HepG2 (cell line): ENCODE measurements around the gene PPP1R3C. TPM values are rescaled to one million over a fixed set of nuclear protein-coding genes. Genes with fewer than 3 reads are reported as not detected.

Experiments used
- ATAC-seq: fragments of 200-7000 bp; cut with Tn5 transposase; 3 replicates; pipeline ENCODE4 v1.9.1; 2020; ENCODE audit warnings: mild to moderate bottlenecking, moderate library complexity
- BruUV-seq: library from RNA; stranded (reverse); fragments of 400-500 nt; replicated peaks from 2 replicates; lab custom pipeline; 2021; lab: Mats Ljungman, UMichigan
- CTCF ChIA-PET: fragments of 300-600 bp; formaldehyde crosslinking; extraction: SDS; loops from one replicate; lab custom pipeline; 2021; ENCODE audit warnings: low total read pairs, inconsistent platforms, low intra/inter-chr PET ratio; lab: Yijun Ruan, JAX
- POLR2A ChIA-PET: fragments of 350-600 bp; sonication (Branson Sonifier 250); formaldehyde crosslinking; loops from one replicate; lab custom pipeline; 2020; ENCODE audit warnings: antibody characterized with exemption, inconsistent platforms; lab: Yijun Ruan, JAX
- DNase-seq: peaks from one replicate; pipeline ENCODE4 v3.0.0-alpha.2; 2015; ENCODE audit warnings: low spot score
- FAIRE-seq: peaks from 3 replicates; lab custom pipeline; 2011; peaks lifted over from hg19 to GRCh38; lab: Jason Lieb, UNC
- H2AFZ ChIP-seq: one replicate; pipeline ENCODE4 v1.6.1; 2011; ENCODE audit warnings: low read length, inconsistent platforms
- H3K27ac ChIP-seq: fragments of 300-600 bp; 3 replicates; pipeline ENCODE4 v1.8.0; 2011; ENCODE audit warnings: mixed run types, mild to moderate bottlenecking, mixed read lengths, low read length, inconsistent platforms; ENCODE audit not compliant: insufficient read depth; ENCODE audit errors: extremely low read length
- H3K27me3 ChIP-seq, 2 experiments: fragments of 200-600 bp in 1 of 2; 2 replicates in 1 of 2; 3 replicates in 1 of 2; pipeline versions ENCODE4 v1.6.0 to v1.8.0; 2011; ENCODE audit warnings: low read length in 2 of 2, mild to moderate bottlenecking in 2 of 2, moderate library complexity in 2 of 2, inconsistent platforms in 1 of 2; ENCODE audit not compliant: insufficient read depth in 2 of 2, control insufficient read depth in 1 of 2
- H3K36me3 ChIP-seq, 2 experiments: fragments of 200-600 bp in 1 of 2; replicated peaks in 1 of 2; 2 replicates in 1 of 2; 3 replicates in 1 of 2; pipeline versions ENCODE4 v1.5.1 to v1.8.0; 2011; ENCODE audit warnings: low read length in 2 of 2, inconsistent platforms in 1 of 2; ENCODE audit not compliant: insufficient read depth in 2 of 2, control insufficient read depth in 1 of 2
- H3K4me1 ChIP-seq: 2 replicates; pipeline ENCODE4 v1.5.1; 2012; ENCODE audit warnings: low read length, inconsistent platforms; ENCODE audit not compliant: insufficient read depth
- H3K4me2 ChIP-seq: 2 replicates; pipeline ENCODE4 v1.6.0; 2011; ENCODE audit warnings: low read depth, low read length, inconsistent platforms
- H3K4me3 ChIP-seq, 3 experiments: fragments of 200-600 bp in 1 of 3; sonication (generic), shearing (Covaris generic) in 1 of 3; replicated peaks in 1 of 3; 2 replicates each; pipeline ENCODE4 v1.5.1; 2011 to 2016; ENCODE audit warnings: low read length in 3 of 3, inconsistent platforms in 2 of 3, low read depth in 2 of 3, mild to moderate bottlenecking in 2 of 3, control low read depth in 1 of 3, mixed read lengths in 1 of 3; ENCODE audit not compliant: insufficient read depth in 1 of 3
- H3K79me2 ChIP-seq: one replicate; pipeline ENCODE4 v1.6.1; 2011; ENCODE audit warnings: low read length, inconsistent platforms; ENCODE audit not compliant: insufficient read depth
- H3K9ac ChIP-seq: 2 replicates; pipeline ENCODE4 v1.6.0; 2011; ENCODE audit warnings: mild to moderate bottlenecking, low read depth, low read length, inconsistent platforms; ENCODE audit not compliant: insufficient read depth
- H3K9me3 ChIP-seq: 2 replicates; pipeline ENCODE4 v1.5.1; 2012; ENCODE audit warnings: mild to moderate bottlenecking, low read length
- H4K20me1 ChIP-seq: 2 replicates; pipeline ENCODE4 v1.6.0; 2011; ENCODE audit warnings: inconsistent platforms, mild to moderate bottlenecking, low read length, moderate library complexity; ENCODE audit not compliant: insufficient read depth
- DMAP1 ChIP-seq: IDR thresholded peaks from 2 replicates; pipeline ENCODE4 v1.6.1; 2016
- KMT2A ChIP-seq: sonication (generic); formaldehyde crosslinking; IDR thresholded peaks from 2 replicates; pipeline ENCODE4 v1.4.0; 2020; ENCODE audit warnings: missing genetic modification reagents
- NR2F2 ChIP-seq: IDR thresholded peaks from 2 replicates; pipeline ENCODE4 v1.6.1; 2012; ENCODE audit warnings: low read depth, inconsistent platforms, borderline replicate concordance
- RFXAP ChIP-seq: sonication (generic); formaldehyde crosslinking; IDR thresholded peaks from 2 replicates; pipeline ENCODE4 v1.4.0; 2020; ENCODE audit warnings: missing genetic modification reagents, borderline replicate concordance
- RNF2 ChIP-seq: fragments of 450-650 bp; conservative IDR thresholded peaks from 2 replicates; pipeline ENCODE4 v1.6.1; 2016; ENCODE audit warnings: low read depth
- SRY ChIP-seq: sonication (generic); formaldehyde crosslinking; IDR thresholded peaks from 2 replicates; pipeline ENCODE4 v1.8.0; 2022; ENCODE audit warnings: mild to moderate bottlenecking, missing genetic modification reagents
- THYN1 ChIP-seq: sonication (generic); formaldehyde crosslinking; IDR thresholded peaks from 2 replicates; pipeline ENCODE4 v1.8.1; 2023; ENCODE audit warnings: low read depth, mild to moderate bottlenecking, moderate library complexity, missing genetic modification reagents, borderline replicate concordance
- ZNF451 ChIP-seq: sonication (generic); formaldehyde crosslinking; IDR thresholded peaks from 2 replicates; pipeline ENCODE4 v1.5.0; 2020; ENCODE audit warnings: mild to moderate bottlenecking, missing genetic modification reagents
- ZSCAN30 ChIP-seq: sonication (generic); formaldehyde crosslinking; IDR thresholded peaks from 2 replicates; pipeline ENCODE4 v1.5.0; 2020; ENCODE audit warnings: mild to moderate bottlenecking, missing genetic modification reagents
- WGBS: methylation state at CpG from one replicate; pipeline ENCODE4 v1.1.6; 2017; ENCODE audit warnings: low lambda C conversion rate; 5-methylcytosine and 5-hydroxymethylcytosine counted together
- in situ Hi-C: cut with HindIII; loops from 2 replicates; pipeline ENCODE4 v1.10.0; 2017; ENCODE audit warnings: low pct_unique_long_range_greater_than_20kb; ENCODE audit not compliant: extremely low pct_ligation_motif_present
- intact Hi-C: fragments of 100-400 bp; cut with micrococcal nuclease; formaldehyde crosslinking; loops from one replicate; pipeline ENCODE4 v1.10.0; 2022; ENCODE audit not compliant: unreplicated experiment
- polyA plus RNA-seq, 8 experiments: library from polyadenylated mRNA; depleted of rRNA in 3 of 8; stranded (reverse) in 7 of 8; unstranded in 1 of 8; fragments of >200 nt; fragmentation: Illumina TruSeq in 4 of 8; extraction: Trizol in 4 of 8; gene quantifications; 2 replicates each; pipeline versions ENCODE4 v1.2.1 to v1.2.3, GENCODE V29; 2011 to 2016; ENCODE audit warnings: low read depth in 4 of 8, missing spikeins in 1 of 8, mixed read lengths in 1 of 8; ENCODE audit not compliant: insufficient read depth in 1 of 8
- total RNA-seq, 5 experiments: library from RNA; depleted of rRNA; stranded (reverse); fragments of >200 nt; fragmentation: Illumina TruSeq; extraction: Trizol; gene quantifications; 2 replicates each; pipeline ENCODE4 v1.2.3, GENCODE V29; 2016; ENCODE audit warnings: low read depth in 1 of 5
- TF ChIP-seq, protein P1 (sequence below): sonication (generic); formaldehyde crosslinking; conservative IDR thresholded peaks from 2 replicates; pipeline ENCODE4 v1.8.0; 2022; ENCODE audit warnings: mild to moderate bottlenecking, moderate library complexity, missing genetic modification reagents

PPP1R3C gene
- total and polyA plus RNA-seq, 2 of the 13 experiments (the other 11 are each of a cell fraction or from before 2014, with no cell fraction given): 13.3 to 14.8 TPM

DNA sequence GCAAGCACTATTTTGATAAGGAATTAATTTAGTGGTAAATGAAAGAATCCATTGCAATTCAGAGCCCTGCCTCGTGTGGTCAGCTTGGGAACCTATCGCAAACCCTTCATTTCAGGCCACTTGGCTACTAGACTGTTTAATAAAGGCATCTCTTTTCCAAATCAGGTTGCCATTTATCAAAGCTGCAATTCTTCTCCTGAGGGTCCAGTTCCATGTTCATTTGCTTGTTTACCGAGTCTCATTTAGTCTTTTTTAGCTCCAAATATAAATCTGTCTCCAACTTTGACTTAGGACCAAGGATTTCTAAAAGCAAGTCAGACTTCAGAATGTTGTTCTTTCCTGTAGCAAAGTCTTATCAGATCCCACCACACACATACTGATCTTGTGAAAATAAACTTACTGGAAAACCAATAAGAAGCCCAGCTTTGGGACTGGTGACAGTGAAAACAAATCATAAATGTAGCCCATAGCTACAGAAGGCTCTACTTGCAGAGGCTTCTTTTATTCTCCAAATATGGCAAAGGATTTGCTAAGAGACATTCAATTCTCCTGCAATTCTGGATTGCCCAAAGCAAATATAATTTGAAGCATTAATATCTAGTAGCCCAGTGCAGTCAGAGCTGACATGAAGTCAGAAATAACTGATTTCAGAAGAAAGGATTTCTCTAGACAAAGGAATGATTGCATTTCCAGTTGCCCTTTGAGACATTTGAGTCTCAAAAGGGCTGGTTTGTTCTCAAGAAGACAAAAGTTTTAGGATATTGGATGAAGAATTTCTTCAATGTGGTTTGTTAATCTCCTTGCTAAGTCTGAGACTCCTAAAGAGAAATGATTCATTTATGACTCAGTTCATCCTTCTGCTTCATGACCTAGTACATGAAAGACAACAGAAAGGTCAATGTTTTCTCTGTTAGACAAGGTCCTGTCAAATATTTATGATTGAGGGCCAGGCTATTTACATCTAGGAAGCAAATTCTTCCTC lies 28.0 kb downstream of the PPP1R3C start:
- no TSS peak for BruUV-seq
- FAIRE-seq: no peak
- no peak for DNase-seq

DNA sequence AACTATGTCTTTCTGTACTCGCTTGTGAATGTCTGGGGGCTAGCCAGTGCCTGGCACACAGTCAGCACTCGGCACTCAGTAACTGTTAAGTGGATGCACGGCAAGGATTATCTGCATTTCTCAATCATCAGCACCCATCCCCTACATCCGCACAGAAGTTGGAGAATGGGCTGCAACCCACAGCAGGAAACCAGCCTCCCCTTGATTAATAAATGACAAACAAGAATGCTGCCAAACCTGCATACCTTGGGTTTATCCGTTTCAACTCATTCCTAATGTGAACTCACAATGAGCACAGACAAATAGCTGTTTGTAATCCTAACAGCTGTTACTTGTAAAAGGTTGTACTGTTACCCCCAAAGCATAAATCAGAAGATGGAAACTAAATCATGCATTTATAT lies 28.9 kb downstream of the PPP1R3C start:
- intact Hi-C loops (no loop called here), in situ Hi-C loops (no loop called here)
- no peak for TF ChIP-seq ZNF451 (CRISPR knock-in tag)
- no peak for TF ChIP-seq ZSCAN30 (CRISPR knock-in tag)
- TF ChIP-seq DMAP1 (CRISPR knock-in tag): no peak
- TF ChIP-seq RNF2: no peak
- no peak for TF ChIP-seq SRY
- TF ChIP-seq RFXAP (CRISPR knock-in tag): no peak
- no peak for TF ChIP-seq KMT2A (CRISPR knock-in tag)
- TF ChIP-seq, protein P1, sequence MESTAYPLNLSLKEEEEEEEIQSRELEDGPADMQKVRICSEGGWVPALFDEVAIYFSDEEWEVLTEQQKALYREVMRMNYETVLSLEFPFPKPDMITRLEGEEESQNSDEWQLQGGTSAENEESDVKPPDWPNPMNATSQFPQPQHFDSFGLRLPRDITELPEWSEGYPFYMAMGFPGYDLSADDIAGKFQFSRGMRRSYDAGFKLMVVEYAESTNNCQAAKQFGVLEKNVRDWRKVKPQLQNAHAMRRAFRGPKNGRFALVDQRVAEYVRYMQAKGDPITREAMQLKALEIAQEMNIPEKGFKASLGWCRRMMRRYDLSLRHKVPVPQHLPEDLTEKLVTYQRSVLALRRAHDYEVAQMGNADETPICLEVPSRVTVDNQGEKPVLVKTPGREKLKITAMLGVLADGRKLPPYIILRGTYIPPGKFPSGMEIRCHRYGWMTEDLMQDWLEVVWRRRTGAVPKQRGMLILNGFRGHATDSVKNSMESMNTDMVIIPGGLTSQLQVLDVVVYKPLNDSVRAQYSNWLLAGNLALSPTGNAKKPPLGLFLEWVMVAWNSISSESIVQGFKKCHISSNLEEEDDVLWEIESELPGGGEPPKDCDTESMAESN (CRISPR knock-in tag): 0 out of 2 replicates have a peak, but pooled peaks have one; percentile 35
- peaks cover 38% of the 10 kb centered on the region for H3K4me1 ChIP-seq
- no peak for DNase-seq
- H2AFZ ChIP-seq: no peak overlapping the region
- H4K20me1 ChIP-seq: no peaks in the 10 kb centered on the region
- no peak overlapping the region for H3K4me2 ChIP-seq
- no peak overlapping the region for H3K9ac ChIP-seq
- H3K79me2 ChIP-seq: no peaks in the 10 kb centered on the region
- ATAC-seq: no peak
- peaks cover 21% of the 10 kb centered on the region for H3K9me3 ChIP-seq
- FAIRE-seq: no peak
- H3K27me3 ChIP-seq: no peaks in the 10 kb centered on the region
- no peak overlapping the region for H3K4me3 ChIP-seq
- ChIA-PET CTCF (no interaction called here), POLR2A (no interaction called here)
- BruUV-seq: no TSS peak
- H3K36me3 ChIP-seq: no peaks in the 10 kb centered on the region
- WGBS: 22% methylated on average over 4 of the region's 5 CpGs
- no peak overlapping the region for H3K27ac ChIP-seq

More for the DNA sequence above, 28.0 kb downstream of the PPP1R3C start:
- intact Hi-C loops (no loop called here), in situ Hi-C loops (no loop called here)
- H3K27ac ChIP-seq: no peak overlapping the region
- H3K79me2 ChIP-seq: no peaks in the 10 kb centered on the region
- no peak overlapping the region for H3K9ac ChIP-seq
- no peaks in the 10 kb centered on the region for H3K27me3 ChIP-seq
- H3K4me3 ChIP-seq: no peak overlapping the region
- POLR2A ChIA-PET: no interaction called here
- peaks cover 44% of the 10 kb centered on the region for H3K4me1 ChIP-seq
- 46% methylated on average over 3 of the region's 3 CpGs for WGBS
- ATAC-seq: no peak
- H3K4me2 ChIP-seq: no peak overlapping the region
- no peaks in the 10 kb centered on the region for H3K36me3 ChIP-seq
- TF ChIP-seq THYN1: no peak
- no peak for TF ChIP-seq NR2F2
- TF ChIP-seq, all 625 proteins: peak for 0
- no peak overlapping the region for H2AFZ ChIP-seq
- H4K20me1 ChIP-seq: no peaks in the 10 kb centered on the region
- H3K9me3 ChIP-seq: peaks cover 21% of the 10 kb centered on the region
- CTCF ChIA-PET: no interaction called here
